HG02981 (cell line): ENCODE measurements around the gene WDR91.

Experiments used
- ATAC-seq: cut with Tn5 transposase; IDR thresholded peaks from one replicate; pipeline ENCODE4 v1.9.1; 2021; ENCODE audit warnings: mild to moderate bottlenecking, moderate library complexity; ENCODE audit not compliant: unreplicated experiment

Gene WDR91

GRCh38 chr7:135199439-135199838 lies 11.9 kb downstream of the WDR91 start:
- ATAC-seq, result no peak

DNA sequence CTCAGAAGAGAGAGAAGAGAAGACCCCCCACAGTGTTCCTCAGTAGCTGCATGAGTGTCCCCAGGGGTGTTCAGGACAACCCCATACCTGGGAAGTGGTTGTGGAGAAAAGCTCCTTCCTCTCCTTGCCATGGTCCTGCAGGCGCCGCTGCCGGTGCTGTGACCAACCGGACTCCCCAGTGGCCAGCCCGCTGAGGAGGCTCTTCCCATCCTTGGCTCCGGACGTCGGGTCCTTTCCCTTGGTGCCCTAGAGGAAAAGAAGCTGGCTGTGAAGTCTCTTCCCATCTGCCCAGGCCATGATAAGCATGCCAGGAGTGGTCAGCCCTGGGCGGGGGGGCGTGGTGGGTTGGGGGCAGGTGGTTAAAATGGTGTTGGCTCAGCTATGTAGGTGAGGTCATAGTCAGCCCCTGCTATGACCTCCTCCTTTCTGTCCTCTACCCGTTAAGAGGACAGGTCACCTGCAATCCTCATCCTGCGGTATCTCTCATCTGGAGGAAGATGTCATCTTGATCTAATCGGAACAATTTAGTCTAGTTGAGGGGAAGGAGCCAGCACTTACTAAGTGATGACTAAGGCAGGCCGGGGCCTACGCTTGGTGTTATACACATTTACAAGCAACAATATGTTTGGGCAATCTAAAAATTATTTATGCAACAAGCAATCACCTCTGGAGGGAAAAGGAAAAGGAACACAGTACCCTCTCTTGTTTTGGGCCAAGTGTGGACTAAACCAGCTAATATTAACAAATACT lies 13.2 kb downstream of the WDR91 start:
- ATAC-seq, result no peak

DNA sequence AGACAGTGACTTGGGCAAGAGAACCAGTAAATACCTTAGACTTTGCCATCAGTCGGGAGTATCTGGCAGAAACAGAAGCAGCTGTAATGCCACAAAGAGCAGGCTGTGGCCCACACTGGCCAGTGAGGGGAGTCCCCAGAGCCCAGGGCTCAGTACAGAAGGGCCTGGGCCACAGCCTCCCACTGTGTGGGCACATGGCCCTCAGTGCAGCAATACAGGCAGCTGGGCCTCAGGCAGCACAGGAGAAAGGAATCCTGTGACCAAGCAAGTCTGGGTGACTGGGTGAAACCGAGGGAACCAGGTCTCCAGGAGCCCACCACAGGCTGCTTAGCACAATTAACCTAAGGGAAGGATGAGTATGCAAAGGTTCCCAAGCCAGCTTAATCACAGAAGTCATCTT lies 14.0 kb downstream of the WDR91 start:
- ATAC-seq, result no peak

GRCh38 chr7:135195968-135196629 lies 15.2 kb downstream of the WDR91 start:
- ATAC-seq, result no peak

DNA sequence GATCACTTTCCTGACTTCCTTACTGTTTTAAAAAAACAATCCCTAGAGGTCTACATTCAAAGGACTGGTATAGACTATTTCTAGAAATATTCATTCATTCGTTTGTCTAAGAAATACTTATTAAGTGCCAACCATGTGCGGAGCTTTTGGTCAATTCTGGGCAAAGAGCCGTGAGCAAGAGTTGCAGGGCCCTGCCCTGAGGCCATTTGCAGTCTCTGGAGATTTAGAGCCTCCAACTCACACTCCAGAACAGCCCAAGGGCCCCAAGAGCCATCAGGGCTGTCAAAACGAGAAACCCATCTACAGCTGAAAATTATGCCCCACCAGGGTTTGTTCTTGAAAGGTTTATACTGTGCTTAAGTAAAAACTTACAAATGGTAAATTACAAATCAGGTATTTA lies 16.2 kb downstream of the WDR91 start:
- ATAC-seq, result no peak

- no peak for ATAC-seq
Observed at GRCh38 chr7:135194494-135195095, 16.7 kb downstream of the WDR91 start.

GRCh38 chr7:135193615-135194081 lies 17.7 kb downstream of the WDR91 start:
- ATAC-seq, result no peak

- ATAC-seq, result no peak
Observed at GRCh38 chr7:135192914-135193536, 18.3 kb downstream of the WDR91 start.

DNA sequence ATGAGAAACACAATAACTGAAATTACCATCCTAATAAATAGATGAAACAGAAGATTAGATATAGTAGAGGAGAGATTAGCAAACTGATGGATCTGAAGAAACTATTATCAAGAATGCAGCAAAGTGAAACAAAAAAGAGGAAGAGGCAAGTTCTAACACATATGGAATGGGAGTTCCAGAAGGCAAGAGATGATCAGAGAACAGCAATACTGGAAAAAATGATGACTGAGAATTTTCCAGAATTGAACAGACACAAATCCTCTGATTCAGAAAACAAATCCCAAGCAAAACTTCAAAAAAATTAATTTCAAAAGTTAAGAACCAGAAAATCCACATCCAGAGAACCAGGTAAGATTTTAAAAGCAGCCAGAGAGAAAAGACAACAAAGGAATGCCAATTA lies 20.6 kb downstream of the WDR91 start:
- ATAC-seq, result no peak

GRCh38 chr7:135189961-135190360 lies 21.4 kb downstream of the WDR91 start:
- ATAC-seq, result no peak

- no peak for ATAC-seq
Observed at GRCh38 chr7:135189221-135189662, 22.1 kb downstream of the WDR91 start.

GRCh38 chr7:135188298-135188984 lies 22.9 kb downstream of the WDR91 start:
- ATAC-seq, result peak; percentile 36

GRCh38 chr7:135186841-135187253 lies 24.5 kb downstream of the WDR91 start:
- ATAC-seq, result peak; percentile 67

DNA sequence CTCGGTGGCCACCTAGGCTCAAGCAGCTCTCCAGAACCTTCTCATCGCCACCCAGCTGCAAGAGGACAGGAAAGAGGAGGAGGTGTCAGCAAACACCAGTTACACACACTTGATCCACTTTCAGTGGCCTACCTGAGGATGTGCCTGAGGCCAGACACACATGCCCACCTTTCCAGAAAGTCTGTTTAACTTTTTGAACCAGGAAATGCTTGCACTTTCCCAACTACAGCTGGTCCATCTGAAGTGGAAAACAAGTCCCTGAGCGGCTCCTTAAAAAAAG lies 25.1 kb downstream of the WDR91 start:
- ATAC-seq, result no peak

- no peak for ATAC-seq
Observed at GRCh38 chr7:135185471-135186260, 25.7 kb downstream of the WDR91 start.

GRCh38 chr7:135184254-135184841 lies 27.0 kb downstream of the WDR91 start:
- no peak for ATAC-seq

DNA sequence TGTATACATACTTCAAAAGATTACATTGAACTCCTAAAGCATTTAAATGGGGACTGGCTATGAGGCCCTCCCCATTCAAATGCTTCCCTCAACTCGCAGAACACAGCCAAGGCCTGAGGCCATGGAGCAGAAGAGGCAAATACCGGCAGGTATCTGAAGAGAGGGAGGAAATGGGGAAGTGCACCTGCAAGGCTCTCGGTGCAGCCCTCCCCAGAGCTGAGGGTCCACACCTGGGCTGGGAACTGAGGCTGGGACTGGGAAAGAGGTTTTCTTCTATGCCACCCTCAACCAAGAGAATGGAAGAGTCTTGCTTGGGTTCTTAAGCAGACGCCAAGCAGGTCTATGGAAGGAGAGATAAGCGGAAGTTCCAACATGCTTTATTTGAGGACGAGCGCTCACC lies 27.8 kb downstream of the WDR91 start:
- no peak for ATAC-seq

DNA sequence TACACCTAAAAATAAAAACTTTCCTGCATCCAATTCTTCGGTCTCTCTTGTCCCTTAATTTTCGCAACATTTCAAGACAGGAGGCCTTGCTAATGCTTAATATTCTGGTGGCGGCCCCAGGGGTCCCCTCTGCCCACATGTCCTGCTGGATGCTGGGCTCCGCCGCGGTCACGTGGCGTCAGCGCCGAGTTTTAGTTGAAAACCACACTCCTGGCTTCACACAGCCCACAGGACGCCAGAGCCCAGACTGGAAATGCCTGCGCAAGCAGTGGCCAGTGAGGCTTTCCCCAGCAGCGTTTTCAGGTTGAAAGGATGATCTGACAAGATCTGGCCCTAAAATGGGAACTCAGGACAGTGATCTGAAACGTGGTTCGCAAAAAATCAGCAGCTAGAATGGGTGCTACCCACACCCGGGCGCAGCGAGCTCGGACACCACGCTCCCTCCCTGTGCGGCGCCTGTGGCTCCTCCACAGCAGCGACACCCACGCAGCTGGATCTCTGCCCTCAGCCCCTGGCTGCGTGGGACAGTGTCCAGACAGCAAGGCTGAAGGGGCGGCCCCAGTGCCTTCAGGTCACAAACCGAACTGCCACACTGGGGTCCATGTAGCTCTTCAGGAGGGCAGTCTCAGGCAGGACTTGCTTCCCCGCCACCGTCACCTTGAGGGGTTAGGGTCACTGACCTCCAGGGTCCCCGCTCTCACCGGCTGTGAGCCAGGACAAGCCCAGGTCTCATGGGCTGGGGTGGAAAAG lies 29.2 kb downstream of the WDR91 start:
- ATAC-seq, result no peak

- no peak for ATAC-seq
Observed at GRCh38 chr7:135181261-135181928, 29.9 kb downstream of the WDR91 start.
